HTERT RPE-1 (cell line): ENCODE measurements around the gene BCL2L13.
"Not testable (repeated sequence)": the region's sequence is repeated elsewhere in the genome, so short reads cannot be mapped to it uniquely, and the experiment has no call there.

Experiments
- in situ Hi-C: fragments of 300-500 bp; cut with MboI; formaldehyde crosslinking; loops from 4 replicates; pipeline ENCODE4 v1.14.3; 2020; ENCODE audit warnings: low sequenced_read_pairs

Gene BCL2L13

DNA sequence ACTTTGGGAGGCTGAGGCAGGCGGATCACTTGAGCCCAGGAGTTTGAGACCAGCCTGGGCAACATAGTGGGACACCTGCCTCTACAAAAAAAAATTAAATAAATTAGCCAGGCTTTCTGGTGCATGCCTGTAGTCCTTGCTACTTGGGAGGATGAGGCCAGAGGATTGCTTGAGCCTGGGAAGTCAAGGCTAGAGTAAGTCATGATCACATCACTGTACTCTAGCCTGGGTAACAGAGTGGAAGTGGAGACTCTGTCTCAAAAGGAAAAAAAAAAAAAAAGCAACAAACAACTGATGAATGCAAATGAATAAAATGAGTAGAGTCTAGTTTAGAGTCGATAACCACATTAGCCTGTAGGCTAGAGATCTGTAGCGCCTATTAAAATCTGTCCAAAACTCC is 3.9 kb upstream of the BCL2L13 start:
- in situ Hi-C loops: no loop called here

DNA sequence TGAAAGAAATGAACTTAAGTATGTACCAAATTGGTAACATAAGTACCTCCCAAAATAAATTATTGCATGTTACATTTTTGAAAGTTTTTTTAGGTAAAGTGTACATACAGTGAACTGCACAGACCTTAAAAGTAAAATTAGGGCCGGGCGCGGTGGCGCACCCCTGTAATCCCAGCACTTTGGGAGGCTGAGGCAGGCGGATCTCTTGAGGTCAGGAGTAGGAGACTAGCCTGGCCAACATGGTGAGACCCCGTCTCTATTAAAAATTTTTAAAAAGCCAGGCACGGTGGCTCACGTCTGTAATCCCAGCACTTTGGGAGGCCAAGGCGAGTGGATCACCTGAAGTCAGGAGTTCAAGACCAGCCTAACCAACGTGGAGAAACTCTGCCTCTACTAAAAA is 1.7 kb upstream of the BCL2L13 start:
- in situ Hi-C loops: not testable (repeated sequence)

DNA sequence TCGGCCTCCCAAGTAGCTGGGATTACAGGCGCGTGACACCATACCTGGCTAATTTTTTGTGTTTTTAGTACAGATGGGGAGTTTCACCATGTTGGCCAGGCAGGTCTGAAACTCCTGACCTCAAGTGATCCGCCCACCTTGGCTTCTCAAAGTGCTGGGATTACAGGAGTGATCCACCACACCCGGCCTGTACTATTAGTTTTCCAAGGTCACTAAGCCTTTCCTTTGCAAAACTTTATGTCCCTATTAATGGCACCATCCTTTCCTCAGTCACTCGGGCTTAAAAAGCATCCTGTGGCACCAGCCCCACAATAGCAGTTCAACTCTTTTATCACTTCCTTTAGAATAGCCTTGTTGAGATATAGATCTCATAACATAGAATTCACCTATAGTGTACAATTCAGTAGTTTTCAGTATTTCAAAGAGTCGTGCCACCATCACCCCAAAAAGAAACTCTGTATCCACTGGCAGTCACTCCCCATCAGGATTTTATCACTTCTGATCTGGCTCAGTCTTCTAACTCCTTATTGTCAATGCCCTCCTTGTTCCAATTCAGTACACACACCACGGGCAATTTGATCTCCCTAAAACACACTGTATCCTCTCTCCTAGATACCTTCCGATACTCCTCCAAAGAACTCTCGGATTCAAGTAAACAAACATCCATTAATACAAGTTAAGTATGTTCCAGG is 921 bp upstream of the BCL2L13 start:
- in situ Hi-C loops: no loop called here

DNA sequence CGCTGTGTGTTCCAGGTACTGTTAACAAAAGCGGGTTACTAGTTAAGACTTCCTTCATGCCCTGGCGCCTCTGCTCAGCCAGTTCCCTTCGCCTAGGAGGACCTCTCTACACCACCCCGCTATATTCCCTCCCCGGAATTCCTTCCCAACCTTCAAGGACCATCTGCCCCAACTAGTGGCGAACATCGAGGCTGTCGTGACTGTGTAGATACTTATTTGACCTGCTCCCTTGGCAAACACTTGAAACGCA is 450 bp upstream of the BCL2L13 start:
- in situ Hi-C loops: no loop called here

DNA sequence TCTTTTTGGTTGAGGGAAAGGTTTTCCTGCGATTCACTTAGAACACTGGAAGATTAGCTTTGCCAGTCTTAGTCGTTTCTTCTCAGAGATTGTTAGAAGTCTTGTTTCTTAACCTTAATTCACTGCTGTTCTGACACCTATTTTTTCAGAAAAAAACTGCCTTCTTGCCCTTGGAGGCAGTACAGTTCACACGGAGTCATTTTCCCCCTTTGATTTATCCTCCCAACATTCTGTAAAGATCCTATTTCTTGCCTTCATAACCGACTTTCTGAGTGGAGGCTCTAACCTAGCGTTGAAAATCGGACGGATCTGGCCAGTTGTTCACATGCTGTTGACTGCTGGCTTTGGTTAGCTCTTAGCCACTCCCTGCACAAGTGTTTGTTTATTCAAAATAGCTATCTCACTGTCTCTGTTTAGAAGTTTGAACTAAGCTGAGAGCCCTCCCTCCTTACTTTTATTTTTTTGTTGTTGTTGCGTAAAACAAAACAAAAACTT is 737 bp downstream of the BCL2L13 start:
- in situ Hi-C loops: no loop called here

DNA sequence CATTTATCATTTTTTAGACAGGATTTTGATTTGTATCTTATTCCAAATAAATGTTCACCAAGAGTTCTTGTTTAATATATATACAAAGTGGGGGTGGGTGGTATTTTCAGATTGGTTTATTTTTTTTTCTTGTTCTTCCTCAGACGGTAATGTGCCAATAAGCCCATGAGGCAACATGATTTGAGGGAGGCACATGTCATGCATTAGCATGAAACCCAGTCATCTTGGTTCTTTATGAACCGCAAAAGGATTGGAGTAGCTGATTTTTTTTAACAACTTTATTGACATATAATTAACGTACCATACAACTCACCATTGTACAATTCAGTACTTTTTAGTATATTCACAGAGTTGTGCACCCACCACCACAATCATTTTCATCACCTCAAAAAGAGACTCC is 2.7 kb downstream of the BCL2L13 start:
- in situ Hi-C loops: no loop called here

DNA sequence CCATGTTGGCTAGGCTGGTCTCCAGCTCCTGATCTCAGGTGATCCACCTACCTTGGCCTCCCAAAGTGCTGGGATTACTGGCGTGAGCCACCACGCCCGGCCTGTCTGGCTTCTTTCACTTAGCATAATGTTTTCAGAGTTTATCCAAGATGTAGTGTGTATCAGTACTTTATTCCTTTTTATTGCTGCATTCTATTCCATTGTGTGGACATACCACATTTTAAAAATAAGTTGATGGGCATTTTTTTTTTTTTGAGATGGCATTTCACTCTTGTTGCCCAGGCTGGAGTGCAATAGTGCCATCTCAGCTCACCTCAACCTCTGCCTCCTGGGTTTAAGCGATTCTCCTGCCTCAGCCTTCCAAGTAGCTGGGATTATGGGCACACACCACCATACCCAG is 3.8 kb downstream of the BCL2L13 start:
- in situ Hi-C loops: not testable (repeated sequence)

DNA sequence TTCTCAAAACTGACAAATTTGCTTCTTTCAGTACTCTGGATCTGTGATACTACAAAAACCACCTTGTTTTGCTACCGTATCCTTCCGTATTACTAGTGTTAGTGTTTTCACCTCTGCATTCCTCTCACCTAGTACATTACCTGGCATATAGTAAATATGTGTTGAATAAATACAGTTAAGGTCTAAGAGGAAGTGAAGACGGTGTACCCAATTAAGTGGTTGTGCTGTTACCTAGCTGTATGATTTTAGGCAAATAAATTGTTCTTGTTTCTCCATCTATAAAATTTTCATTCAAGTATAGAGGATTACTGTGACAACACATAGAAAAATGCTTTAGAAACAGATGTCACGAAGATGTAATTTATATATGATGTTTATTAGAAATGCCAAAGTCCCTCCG is 8.9 kb downstream of the BCL2L13 start:
- in situ Hi-C loops: no loop called here

DNA sequence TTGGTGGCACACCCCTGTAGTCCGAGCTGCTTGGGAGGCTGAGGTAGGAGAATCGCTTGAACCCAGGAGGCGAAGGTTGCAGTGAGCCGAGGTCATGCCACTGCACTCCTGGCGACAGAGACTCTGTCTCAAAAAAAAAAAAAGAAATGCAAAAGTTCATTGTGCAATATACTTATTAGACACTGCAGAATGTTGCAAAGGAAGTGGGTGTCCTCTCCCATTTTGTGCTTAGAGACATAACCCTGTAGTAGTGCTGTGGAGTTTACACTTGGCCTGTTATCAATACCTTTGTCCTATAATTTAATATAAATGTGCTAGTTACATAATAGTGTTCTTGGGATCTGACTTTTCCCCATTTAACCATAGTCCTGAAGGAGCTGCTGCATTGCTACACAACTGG is 9.4 kb downstream of the BCL2L13 start:
- in situ Hi-C loops: no loop called here

DNA sequence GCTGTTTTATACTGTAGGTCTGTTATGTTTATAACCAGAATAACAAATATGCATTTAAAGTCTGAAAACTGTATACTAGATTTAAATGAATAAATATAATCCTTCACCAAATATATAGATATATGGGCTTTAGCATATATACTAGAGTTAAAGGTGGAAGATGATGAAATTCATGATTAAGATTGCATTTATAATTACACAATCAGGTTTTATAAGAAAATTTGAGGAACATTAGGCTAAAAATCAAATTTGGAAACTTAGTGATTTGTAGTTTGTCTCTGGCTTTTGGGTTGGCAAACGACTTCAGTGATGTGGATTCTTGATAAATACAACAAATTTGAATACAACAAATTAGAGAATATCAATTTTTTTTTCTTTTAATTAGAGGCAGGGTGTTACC is 10.0 kb downstream of the BCL2L13 start:
- in situ Hi-C loops: no loop called here

DNA sequence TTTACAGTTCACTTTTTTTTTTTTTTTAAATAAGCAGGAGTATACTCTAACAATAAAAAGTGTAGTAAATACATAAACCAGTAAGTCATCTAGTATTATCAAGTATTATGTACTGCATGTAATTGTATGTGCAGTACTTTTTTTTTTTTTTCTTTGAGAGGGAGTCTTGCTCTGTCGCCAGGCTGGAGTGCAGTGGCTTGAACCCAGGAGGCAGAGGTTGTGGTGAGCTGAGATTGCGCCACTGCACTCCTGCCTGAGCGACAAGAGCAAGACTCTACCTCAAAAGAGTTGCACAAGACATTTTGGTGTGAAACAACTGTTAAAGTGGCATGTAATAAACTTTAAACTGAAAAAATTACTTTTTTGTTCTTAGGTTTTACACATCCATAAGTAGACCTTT is 16.7 kb downstream of the BCL2L13 start:
- in situ Hi-C loops: no loop called here

DNA sequence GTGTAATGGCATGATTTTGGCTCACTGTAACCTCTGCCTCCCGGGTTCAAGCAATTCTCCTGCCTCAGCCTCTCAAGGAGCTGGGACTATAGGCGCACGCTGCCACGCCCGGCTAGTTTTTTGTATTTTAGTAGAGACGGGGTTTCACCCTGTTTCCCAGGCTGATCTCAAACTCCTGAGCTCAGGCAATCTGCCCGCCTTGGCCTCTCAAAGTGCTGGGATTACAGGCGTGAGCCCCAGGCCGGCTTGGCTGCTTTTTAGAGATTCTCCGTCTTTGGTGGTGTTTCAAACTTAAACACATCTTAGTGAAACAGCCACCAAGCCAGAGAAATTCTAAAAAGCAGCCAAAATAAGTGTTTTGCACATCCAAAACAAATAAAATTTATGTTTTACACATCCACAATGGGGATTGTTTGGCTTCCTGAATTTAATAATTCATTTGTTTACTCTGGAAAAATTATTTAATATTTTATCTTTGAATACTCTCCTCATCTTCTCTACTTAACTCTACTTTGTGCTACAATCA is 18.4 kb downstream of the BCL2L13 start:
- in situ Hi-C loops: no loop called here

DNA sequence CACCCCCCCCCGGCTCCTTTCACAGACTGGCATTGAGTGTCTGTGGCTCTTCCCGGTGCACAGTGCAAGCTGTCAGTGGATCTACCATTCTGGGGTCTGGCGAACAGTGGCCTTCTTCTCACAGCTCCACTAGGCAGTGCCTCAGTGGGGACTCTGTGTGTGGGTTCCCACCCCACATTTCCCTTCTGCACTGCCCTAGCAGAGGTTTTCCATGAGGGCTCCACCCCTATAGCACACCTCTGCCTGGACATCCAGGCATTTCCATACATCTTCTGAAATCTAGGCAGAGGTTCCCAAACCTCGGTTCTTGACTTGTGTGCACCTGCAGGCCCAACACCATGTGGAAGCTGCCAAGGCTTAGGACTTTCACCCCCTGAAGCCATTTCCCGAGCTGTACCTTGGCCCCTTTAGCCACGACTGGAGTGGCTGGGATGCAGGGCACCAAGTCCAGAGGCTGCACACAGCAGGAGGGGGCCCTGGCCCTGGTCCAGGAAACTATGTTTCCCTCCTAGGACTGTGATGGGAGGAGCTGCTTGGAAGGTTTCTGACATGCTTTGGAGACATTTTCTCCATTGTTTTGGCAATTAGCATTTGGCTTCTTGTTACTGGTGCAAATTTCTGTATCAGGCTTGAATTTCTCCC is 26.0 kb downstream of the BCL2L13 start:
- in situ Hi-C loops: no loop called here

DNA sequence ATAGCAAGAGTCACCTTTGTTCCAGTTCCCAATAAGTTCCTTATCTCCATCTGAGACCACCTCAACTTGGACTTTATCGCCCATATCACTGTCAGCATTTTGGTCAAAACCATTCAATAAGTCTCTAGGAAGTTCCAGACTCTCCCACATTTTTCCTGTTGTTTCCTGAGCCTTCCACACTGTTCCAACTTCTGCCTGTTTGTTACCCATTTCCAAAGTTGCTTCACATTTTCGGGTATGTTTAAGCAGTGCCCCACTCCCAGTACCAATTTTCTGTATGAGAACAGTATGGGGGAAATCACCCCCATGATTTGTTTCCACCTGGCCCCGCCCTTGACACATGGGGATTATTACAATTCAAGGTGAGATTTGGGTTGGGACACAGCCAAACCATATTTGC is 26.7 kb downstream of the BCL2L13 start:
- in situ Hi-C loops: no loop called here

DNA sequence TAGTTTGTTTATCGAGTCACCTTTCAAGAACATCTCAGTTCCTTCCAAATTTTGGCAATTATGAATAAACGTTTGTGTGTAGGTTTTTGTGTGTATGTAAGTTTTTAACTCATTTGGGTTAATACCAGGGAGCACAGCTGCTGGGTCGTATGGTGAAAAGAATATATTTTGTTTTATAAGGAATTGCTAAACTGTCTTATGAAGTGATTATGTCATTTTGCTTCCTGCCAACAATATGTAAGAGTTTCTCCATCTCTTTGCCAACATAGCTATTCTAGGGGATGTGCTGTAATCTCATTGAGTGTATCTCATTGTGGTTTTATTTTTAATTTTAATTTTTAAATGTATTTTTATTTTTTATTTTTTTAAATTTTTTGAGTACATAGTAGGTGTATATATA is 27.3 kb downstream of the BCL2L13 start:
- in situ Hi-C loops: no loop called here

DNA sequence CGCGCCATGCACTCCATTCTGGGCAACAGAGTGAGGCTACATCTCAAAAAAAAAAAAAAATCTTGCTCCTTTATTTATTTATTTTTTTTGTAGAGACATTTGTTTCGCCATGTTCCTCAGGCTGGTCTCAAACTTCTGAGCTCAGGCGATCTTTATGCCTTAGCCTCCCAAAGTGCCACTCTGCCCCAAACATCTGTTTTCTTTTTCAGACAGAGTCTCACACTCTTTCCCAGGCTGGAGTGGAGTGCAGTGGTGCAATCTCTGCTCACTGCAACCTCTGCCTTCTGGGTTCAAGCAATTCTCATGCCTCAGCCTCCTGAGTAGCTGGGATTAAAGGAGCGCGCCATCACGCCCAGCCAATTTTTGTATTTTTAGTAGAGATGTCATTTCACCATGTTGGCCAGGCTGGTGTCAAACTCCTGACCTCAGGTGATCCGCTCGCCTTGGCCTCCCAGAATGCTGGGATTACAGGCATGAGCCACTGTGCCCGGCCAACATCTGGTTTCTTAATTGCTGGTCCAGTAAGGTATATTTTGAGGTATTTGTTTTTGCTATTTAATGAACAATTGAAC is 33.0 kb downstream of the BCL2L13 start:
- in situ Hi-C loops: not testable (repeated sequence)

DNA sequence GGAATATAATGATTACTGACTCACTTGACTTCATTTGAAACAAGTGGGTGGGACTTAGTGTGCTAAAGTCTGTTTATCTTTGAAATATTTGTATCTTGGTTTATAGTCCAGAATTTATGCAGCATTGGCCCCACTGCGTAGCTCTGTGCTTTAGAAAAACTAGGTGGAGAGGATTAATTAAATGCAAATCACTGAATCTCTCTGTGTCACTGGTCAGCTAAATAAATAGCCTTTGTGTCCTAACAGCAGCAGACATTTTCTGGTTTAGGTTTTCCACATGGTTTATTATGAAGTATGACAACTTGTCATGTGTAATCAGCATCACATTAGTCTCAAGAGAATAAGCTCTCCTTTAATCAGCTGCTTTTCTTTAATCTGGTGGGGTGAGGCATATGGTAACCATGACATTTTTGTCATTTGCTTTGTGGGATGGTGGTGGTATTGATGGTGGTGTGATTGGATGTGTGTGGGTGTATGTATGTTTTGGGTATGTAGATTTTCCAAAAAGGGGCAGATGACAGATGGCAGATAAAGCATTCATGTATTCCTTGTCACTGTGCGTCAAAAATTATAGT is 33.9 kb downstream of the BCL2L13 start:
- in situ Hi-C loops: no loop called here

DNA sequence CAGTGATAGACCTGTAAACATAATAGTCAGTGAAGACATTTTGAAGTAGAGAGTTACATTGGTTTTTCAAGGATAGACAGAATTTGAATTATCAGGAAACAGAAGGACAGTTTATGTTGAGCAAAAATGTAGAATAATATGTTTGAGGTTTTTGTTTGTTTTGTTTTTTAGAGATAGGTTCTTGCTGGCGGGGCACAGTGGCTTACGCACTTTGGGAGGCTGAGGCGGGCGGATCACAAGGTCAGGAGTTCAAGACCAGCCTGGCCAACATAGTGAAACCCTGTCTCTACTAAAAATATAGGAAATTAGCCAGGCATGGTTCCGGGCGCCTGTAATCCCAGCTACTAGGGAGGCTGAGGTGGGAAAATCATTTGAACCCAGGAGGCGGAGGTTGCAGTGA is 35.6 kb downstream of the BCL2L13 start:
- in situ Hi-C loops: no loop called here

DNA sequence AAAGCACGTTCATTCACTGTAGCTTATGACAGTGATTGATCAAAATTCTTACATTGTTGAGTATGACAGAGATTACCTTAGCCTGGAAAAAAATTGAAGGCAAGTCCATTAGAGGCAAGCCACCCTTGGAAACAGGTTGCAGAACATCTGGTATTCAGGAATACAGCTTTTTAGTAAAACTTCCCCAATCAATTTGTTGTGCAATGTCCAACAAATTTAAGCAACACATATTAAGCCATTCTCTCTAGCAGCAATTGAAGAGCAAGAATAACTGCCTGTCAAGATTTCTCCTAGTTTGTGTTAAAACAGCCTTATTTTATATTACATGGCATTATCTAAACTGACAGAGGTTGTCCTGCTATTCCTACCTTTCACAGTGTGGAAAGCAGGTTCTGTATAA is 37.0 kb downstream of the BCL2L13 start:
- in situ Hi-C loops: no loop called here

DNA sequence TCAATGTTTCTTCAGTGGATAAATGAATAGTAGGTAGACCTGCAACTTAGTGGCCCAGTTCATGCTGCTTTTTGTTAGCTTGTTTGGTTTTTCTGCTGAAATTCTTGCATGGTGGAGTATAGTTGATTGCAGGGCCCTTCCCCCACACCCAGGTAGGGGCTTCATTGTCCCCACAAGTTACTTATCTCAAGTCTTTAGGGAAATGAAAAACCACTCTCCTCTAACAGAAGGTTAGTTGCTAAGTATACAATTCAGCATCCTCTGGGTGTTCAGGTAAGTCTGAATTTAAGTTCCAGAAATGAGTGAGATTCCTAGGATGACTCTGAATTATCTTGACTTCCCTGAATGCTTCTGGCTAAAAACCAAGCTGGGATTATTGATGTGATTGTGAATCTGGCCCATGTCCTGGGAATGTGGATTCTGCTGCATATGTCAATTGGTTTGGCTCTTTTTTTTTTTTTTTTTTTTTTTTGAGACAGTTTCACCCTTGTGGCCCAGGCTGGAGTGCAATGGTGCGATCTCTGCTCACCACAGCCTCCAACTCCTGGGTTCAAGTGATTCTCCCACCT is 40.3 kb downstream of the BCL2L13 start:
- in situ Hi-C loops: no loop called here

DNA sequence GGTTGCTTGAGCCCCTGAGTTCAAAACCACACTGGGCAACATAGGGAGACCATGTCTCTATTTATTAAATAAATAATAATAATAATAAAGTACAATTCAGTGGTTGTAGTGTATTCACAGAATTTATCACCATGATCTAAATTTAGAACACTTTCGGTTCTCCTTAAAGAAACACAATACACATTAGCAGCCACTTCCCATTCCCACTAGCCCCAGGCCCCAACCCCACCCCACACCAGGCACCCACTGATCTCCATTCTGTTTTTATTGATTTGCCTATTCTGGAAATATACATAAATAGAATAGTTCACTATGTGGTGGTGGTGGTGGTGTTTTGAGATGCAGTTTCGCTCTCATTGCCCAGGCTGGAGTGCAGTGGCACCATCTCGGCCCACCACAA is 45.7 kb downstream of the BCL2L13 start:
- in situ Hi-C loops: no loop called here

DNA sequence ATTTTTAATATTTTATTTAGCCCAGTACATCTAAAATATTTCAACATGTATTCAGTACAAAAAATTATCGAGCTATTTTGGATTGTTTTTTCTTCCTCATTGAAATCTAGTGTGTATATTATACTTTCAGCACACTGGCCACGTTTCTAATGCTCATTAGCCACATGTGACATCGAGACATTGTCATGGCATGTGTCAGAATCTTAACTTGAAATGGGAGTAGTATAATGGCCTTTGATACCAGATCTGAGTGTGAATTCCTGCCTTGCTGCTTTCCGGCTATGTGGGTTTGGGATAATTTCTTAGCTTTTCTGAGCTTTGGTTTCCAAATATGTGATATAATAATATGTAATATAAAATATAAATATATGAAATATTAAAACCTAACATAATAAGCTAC is 54.3 kb downstream of the BCL2L13 start:
- in situ Hi-C loops: no loop called here
